ENCODE measurements around the gene AMY2B.
"Not testable (repeated sequence)": the region's sequence is repeated elsewhere in the genome, so short reads cannot be mapped to it uniquely, and the experiment has no call there.

AMY2B gene

DNA sequence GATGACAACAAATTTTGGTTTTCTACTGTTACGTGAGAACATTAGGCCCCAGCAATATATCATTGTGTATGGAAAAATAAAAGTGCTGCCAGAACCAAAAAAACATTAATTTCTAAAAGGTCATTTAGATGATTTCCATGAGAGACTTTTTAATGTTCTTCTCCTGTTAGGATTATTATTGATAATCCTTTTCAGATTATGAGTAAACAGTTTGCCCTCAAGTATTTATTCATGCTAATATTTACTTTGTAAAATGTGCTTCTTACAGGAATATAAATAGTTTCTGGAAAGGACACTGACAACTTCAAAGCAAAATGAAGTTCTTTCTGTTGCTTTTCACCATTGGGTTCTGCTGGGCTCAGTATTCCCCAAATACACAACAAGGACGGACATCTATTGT, at the start of gene AMY2B:
TSS of gene AMY2B (plus strand) at position 301 of the 400 bp plus-strand sequence. CDS start at position 315, 14 bp downstream.
- not testable (repeated sequence) for DNase-seq

DNA sequence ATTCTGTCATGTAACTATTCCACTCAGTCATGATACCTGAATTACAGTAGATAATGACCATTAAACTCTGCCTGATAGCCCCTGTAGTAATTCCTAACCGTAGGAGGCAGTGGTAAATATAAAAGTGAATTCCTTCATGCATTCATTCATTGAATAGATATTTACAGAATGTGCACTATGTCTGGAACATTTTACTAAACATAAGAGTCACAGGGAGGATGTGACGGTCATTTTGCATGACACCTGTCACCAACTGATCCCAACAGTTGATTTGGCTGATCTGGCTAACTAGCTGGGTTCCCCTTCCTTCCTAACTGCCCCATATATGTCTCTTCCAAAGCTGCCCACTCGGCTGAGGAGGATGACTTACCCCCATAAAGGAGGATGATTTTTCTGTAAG, 48.0 kb upstream of the AMY2B start:
- DNase-seq, result no peak

DNA sequence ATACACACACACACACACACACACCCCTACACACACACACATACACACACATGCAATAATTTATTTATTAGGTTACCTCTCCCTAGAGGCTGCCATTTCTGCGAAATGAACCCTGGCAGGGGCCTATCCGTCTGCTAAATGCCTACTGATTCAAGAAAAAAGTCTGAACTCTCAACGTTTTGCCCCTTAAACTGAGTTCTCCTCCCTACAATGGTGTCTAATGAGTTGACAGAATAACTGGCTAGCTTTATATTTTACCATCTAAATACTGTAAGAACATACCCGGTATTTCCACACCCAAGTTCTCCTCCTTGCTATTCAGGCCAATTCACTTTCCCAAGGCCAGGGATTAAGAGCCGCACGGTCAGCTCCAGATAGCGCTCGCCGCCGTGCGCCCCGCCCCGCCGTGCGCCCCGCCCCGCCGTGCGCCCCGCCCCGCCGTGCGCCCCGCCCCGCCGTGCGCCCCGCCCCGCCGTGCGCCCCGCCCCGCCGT, 46.2 kb upstream of the AMY2B start:
- DNase-seq, result no peak

DNA sequence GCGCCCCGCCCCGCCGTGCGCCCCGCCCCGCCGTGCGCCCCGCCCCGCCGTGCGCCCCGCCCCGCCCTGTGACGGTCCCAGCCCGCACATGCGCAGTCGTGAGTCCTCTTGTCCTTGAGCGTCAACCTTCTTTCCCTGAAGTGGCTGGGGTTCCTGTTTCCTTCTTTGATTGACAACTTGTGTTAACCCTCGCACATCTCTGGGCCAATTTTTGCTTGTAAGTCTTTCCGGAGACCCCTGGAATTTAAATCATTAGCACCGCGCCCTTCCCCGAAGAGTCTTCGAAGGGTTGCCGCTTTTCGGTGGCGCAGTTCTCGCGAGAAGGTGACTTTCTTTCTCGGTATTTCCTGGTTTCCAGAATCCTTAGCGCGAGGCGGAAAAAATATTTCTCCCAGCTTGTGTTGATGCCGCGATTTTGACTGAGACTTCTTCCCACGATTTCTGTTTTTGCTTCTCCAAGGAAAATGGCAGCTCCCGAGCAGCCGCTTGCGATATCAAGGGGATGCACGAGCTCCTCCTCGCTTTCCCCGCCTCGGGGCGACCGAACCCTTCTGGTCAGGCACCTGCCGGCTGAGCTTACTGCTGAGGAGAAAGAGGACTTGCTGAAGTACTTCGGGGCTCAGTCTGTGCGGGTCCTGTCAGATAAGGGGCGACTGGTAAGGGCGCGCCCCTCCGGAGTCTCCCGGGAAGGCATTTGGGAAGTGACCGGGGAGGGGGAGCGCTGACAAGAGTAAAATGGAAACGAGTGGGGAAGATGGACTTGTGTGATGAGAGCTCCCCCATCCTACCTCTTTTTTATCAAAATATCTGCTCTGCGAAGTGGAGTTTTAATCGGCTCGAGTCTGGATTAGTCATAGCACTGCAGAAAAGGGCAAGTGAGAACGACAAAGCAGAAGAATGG, 45.5 kb upstream of the AMY2B start, which contains the start of gene RNPC3:
TSS of gene RNPC3 (plus strand) at position 93 of the 901 bp plus-strand sequence. CDS start at position 465, 372 bp downstream.
- DNase-seq, result peak; percentile 84

DNA sequence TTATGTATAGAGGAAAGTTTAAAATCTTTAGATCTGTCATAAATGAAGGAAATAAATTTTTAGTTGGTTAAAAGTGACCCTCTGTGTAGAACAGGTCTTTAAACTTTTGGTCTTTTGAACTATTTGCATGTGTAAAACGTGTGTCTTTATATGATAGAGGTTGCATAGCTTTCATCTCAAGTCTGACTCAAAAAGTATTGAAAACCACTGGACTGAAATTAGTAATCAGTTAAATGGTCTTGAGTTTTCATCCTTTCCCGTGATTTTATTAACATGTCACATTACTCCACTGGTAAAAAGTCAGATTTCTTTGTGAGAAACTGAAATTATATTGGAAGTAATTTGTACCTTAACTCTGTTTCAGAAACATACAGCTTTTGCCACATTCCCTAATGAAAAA, 44.1 kb upstream of the AMY2B start:
- DNase-seq, result no peak

DNA sequence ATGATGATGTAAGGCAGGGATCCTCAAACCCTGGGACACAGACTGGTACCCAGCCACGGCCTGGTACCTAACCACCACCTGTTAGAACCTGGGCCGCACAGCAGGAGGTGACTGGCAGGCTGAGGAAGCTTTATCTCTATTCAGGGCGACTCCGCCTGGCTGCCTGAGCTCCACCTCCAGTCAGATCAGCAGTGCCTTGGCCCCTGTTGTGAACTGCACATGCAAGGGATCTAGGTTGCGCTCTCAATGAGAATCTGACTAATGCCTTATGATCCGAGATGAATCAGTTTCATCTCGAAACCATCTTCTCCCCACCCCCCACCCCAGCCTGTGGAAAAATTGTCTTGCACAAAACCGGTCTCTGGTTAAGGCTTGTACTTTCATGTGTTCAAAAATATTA, 41.6 kb upstream of the AMY2B start:
- no peak for DNase-seq

DNA sequence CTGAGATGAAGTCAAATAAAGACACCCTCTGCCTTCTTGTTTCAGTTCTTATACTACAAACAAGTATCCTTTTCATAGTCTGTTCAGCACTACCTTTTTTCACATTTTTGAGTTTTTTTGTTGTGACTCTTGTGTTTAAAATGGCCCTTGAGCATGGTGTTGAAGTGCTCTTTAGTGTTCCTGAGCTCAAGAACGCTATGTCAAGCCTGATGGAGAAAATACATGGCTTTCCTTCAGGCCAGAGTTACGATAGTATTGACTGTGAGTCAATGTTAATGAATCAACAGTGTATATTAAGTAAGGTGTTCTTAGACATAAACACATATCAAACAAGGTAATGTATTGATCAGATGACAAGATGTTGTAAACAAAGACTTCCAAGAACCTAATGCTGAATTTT, 33.2 kb upstream of the AMY2B start:
- no peak for DNase-seq

DNA sequence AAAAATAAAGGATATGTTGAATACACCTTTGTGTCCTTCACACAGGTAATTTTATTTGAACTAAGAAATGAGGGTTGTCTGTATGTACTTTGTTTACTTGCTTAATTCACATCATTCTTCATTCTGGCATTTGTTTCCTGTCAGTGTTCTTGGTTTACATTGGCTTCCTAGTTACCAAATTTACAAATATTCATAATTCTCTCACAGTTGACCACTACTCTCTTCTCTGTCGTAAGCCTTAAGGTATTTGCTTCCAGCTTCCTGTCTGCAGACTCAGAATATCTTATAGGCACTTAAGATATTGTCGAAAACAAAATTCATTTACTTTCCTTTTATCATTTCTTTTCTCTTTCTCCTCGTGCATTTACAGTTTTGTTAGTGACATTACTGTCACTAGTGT, 30.0 kb upstream of the AMY2B start:
- DNase-seq, result no peak

DNA sequence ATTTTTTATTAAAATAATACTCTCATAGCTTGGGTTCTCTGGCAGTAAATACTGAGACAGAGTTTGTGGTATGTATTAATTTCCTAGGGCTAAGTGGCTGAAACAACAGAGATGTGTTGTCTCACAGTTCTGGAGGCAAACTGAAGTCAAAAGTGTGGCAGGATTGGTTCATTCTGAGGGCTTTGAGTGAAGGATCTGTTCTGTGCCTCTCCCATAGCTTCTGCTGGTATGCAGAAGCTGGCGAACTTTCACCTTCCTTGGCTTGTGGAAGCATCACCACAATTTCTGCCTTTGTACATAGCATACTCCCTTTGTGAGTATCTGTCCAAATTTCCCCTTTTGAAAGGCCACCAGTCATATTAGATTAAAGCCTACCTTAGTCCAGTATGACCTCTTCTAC, 24.9 kb upstream of the AMY2B start:
- no peak for DNase-seq

DNA sequence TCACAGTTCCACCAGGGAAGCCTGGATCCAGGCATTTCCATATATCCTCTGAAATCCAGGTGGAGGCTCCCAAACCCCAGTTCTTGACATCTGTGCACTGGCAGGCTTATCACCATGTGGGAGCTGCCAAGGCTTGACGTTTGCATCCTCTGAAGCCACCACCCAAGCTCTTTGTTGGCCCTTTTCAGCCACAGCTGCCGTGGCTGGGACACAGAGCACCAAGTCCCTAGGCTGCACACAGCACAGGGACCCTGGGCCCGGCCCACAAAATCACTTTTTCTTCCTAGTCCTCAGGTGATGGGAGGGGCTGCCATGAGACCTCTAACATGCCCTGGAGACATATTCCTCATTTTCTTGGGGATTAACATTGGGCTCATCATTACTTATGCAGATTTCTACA, 23.5 kb upstream of the AMY2B start:
- DNase-seq, result no peak

DNA sequence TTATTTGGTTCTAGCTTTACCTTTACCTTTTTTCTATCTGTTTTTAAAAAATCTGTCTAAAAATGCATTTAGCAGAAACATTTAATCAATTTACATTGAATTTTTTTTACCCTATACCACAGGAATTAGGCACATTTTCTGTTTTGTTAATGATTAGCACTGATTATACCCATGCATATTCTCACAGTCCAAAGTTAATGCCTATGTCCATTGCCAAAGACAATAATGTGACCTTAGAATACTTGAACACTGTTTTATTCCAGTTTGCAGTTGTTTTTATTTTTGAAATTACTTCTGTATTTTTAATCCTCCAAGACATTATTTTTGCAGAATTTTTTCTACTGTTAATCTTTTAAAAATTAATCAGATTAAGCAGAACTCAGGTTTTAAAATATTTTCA, 11.0 kb upstream of the AMY2B start:
- DNase-seq, result no peak

DNA sequence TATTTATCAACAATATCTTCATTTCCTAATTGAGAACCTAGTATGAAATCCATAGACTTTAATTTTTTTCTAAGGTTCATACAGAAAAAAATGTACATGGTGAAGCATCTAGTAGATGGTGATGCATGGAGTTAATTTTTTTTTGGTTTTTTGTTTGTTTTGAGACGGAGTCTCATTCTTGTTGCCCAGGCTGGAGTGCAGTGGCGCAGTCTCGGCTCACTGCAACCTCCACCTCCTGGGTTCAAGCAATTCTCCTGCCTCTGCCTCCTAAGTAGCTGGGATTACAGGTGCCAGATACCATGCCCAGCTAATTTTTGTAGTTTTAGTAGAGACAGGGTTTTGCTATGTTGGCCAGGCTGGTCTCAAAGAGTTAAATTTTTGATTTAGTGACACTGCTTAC, 10.3 kb upstream of the AMY2B start:
- not testable (repeated sequence) for DNase-seq

DNA sequence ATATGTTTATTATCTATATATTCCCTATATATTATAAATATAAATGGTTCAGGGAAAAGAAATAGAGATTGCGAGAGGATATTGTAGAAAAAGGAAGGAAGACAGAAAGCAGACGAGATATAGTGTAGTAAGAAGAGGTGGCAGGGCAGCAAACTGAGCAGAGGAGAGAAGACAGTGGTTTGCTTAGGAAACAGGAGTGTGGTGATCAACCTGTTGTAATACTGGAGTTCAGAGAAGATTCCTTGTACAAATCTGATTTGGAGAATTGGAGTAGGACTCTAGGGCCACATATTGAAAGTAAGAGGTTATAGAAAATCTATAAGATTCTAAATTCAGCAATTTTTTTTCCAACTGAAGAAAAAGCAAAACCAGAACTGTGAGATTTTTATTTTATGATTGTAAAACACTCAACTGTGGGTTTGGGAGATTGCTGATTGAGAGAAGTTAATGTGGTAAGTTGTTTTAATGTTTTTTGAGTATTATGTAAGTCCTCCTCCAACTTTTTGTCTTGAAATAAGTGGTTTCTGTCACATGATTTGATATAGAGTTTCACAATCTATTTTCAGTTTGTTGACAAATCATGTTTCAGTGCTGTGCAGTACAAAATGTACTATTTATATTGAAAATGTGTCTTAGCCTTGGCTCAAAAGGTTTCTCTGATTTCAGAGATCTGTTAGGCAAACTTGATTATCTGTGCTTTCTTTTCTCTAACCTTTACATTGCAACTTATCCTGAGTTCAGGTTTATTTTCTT, 9.6 kb upstream of the AMY2B start:
- no peak for DNase-seq

DNA sequence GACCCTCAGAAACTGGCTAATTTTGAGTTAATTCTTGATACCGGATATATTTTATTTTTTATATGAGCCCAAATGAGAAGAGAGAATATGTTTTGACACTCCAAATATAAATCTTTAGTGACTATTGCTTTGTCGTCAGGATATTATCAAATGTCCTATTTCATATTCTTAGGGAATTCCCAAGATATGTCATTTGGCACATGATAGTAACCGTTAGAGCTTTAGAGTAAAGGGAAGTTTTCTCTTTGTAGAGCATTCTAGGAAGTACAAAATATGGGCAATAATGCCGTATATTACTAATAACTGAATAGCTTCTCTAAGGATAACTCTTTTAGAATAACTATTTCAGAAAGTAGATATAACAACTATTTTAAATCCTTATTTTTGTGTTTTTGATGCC, 8.3 kb upstream of the AMY2B start:
- DNase-seq, result no peak

DNA sequence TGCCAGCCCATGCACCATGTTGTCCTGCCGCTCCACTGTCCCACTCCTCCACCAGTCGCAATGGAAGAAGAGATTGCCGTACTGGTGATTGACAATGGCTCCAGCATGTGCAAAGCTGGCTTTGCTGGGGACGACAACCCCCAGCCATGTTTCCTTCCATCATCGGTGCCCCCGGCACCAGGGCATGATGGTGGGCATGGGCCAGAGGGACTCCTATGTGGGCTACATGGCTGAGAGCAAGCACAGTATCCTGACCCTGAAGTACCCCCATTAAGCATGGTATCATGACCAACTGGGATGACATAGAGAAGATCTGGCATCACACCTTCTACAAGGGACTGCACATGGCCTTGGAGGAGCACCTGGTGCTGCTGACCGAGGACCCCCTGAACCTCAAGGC, 1.9 kb upstream of the AMY2B start:
- DNase-seq, result no peak

DNA sequence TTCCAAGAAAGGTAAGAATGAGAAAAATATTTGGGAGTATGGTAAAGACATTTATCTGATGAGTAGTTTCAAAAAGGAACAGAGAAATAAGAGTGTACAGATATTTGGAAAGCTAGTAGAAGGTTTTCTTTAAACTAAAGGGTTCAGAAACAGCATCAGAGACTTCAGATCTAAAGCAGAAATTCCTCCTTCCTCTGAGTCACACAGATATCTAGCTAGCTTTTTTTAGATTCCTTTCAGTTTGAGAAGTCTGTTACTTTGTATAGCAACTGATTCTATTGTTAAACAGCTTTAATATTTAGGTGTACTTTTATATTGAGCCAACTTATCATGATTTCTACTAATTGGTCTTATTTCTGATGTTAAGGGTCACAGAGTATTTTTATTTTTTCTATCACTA, 4.7 kb downstream of the AMY2B start:
- DNase-seq, result no peak

DNA sequence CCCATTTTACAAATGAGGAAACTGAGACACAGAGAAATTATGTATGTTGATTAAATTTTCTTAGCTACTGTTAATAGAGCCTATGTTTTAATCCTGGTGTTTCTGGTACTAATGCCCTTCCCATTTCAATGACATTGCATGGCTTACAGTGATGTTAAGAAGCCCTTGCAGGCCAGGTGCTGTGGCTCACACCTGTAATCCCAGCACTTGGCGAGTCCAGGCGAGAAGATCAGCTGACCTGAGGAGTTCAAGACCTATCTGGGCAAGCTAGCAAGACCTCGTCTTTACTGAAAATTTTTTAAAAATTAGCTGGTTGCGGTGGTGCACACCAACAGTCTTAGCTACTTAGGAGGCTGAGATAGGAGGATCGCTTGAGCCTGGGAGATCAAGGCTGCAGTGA, 5.4 kb downstream of the AMY2B start:
- DNase-seq, result not testable (repeated sequence)

DNA sequence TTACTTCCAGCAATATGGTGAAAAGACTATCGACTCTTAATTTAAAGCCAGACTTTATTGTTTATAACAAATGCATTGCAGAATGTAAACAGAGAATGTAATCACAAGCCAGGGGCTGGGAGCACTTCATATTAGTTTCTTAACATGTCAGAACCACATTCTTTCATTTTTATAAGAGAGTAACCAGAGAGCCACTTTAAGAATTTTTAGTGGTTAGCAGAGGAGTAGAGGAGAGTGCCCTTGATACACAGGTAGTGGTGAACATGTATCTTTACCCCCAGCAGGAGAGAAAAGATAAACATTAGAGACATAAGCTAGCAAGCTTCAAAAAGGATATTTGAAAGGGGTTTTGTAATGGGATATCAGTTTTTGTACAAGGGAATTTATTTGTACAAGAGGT, 11.1 kb downstream of the AMY2B start:
- DNase-seq, result no peak

DNA sequence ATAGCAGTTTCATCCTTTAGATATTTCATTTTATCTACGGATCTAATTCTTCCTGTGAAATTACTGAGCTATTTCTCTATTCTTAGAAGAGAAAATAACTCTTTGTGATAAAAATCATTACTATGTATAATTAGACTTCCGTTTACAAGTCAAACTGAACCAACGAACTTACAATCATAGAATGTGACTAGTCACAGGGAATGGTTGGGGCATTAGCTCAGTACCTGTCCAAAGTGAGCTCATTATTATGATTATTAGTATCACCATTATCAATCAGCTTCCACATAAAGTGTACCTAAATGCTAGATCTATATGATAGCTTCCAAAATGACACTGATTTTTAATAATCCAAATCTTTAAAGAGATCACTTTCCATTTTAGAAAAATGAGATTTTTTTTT, 12.5 kb downstream of the AMY2B start:
- DNase-seq, result no peak

DNA sequence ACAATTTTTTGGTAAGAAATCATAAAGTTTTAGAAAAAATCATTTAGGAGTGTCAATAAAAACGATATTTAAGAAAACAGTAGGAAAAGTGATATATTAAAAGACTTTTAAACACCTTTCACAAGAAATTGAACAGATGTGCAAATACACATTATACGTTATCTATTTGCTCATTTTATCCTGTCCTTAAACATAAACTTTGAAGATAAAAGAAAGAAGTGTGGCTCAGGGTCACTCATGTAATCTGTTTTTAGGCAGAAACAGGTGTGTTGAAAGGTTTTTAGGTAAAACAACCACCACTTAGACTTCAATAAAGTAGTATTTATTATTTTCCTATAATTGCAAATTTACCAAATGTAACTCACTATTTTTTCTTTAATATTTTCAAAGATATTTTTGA, 13.1 kb downstream of the AMY2B start:
- no peak for DNase-seq

DNA sequence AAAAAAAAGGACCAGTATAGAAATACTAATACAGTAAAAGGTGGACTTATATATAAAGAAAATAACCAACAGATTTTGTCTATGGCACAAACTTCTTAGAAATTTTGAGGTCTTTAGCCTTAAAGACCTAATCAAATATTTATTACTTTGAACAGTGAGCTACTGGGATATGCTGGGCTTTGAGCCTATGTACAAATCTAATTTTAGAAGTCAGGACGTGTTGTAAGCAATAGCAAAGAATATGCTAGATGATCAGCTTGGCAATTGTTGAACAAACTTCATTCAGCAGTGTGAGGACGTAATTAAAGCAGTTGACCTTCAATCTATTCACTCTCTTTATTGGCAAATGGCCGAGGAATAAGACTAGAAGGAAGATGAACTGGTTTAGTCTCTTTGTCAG, 31.4 kb downstream of the AMY2B start:
- DNase-seq, result not testable (repeated sequence)

DNA sequence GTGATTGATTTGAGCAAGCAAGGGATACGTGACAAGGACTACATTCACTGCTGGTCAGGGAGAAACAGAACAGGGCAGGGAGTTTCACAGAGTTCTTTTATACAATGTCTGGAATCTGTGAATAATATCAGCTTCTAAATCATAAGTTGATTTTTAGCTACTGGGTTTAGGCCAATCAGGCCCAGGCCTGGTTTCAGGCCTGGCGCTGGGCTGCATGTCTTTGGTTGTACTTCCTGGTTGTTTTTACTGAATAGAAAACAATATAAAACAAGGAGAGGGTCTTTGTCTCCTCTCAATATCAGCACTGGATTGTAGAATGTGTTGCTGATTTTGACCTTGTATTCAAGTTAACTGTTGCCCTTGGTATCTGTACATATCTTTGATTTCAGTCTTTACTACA, 45.0 kb downstream of the AMY2B start:
- no peak for DNase-seq

DNA sequence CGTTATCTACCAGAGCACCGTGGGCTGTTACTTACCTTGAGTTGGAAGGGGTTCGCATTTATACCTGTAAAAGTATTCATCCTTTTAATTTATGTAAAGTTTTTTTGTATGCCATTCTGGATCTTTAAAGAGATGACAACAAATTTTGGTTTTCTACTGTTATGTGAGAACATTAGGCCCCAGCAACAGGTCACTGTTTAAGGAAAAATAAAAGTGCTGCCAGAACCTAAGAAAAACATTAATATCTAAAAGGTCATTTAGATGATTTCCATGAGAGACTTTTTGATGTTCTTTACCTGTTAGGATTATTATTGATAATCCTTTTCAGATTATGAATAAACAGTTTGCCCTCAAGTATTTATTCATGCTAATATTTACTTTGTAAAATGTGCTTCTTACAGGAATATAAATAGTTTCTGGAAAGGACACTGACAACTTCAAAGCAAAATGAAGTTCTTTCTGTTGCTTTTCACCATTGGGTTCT, 45.6 kb downstream of the AMY2B start, which contains the start of gene AMY2A:
TSS of gene AMY2A (plus strand) at position 434 of the 484 bp plus-strand sequence. CDS start at position 448, 14 bp downstream.
- not testable (repeated sequence) for DNase-seq

DNA sequence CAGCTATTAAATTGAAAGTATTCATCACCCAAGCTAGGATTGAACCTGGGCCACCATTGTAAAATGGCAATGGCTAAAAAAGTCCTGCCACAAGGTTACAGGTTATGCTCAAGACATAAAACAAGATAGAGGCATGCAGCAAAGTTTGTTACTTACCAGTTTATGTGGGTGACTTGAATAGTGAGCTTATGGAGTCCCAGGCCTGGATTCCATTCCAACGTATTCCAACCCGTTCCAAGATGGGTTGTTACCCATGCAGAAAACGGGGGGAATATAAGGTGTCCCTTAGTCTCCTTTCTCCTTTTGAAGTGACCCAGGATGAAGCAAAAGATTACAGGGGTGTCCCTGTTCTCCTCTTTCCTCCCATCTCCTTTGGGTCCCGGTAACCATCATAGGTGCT, 56.0 kb downstream of the AMY2B start:
- not testable (repeated sequence) for DNase-seq
